GM12878 (cell line): ENCODE data around the gene REL. TPM values are rescaled to one million over a fixed set of nuclear protein-coding genes. Genes with fewer than 3 reads are reported as not detected.

Experiments used
- ATAC-seq: fragments of 200-7000 bp; cut with Tn5 transposase; 3 replicates; pipeline ENCODE4 v1.9.1; 2020; ENCODE audit warnings: mild to moderate bottlenecking, moderate library complexity
- BruUV-seq: library from RNA; stranded (reverse); fragments of 400-500 nt; replicated peaks from 2 replicates; lab custom pipeline; 2021; lab: Mats Ljungman, UMichigan
- CTCF ChIA-PET: fragments of 300-600 bp; sonication (Branson Sonifier 250); formaldehyde crosslinking; extraction: SDS; loops from one replicate; lab custom pipeline; 2021; ENCODE audit warnings: inconsistent platforms; lab: Yijun Ruan, JAX
- POLR2A ChIA-PET: fragments of 350-600 bp; formaldehyde crosslinking; extraction: SDS; loops from one replicate; lab custom pipeline; 2021; ENCODE audit warnings: inconsistent platforms; lab: Charles Lee
- RAD21 ChIA-PET: fragments of 300-600 bp; sonication (Branson Sonifier 250); formaldehyde crosslinking; loops from one replicate; lab custom pipeline; 2023; ENCODE audit warnings: antibody characterized with exemption; ENCODE audit not compliant: unreplicated experiment; lab: Charles Lee
- SMC1A ChIA-PET: fragments of 300-600 bp; sonication (Branson Sonifier 250); formaldehyde crosslinking; loops from one replicate; lab custom pipeline; 2023; ENCODE audit not compliant: unreplicated experiment, uncharacterized antibody; lab: Charles Lee
- DNase-seq: peaks from one replicate; pipeline ENCODE4 v3.0.0-alpha.2; 2011; ENCODE audit warnings: low read depth, low spot score
- FAIRE-seq: peaks from 3 replicates; lab custom pipeline; 2011; peaks lifted over from hg19 to GRCh38; lab: Jason Lieb, UNC
- H2AFZ ChIP-seq: 2 replicates; pipeline ENCODE4 v1.6.0; 2011; ENCODE audit warnings: low read depth, low read length, control low read depth; ENCODE audit not compliant: control insufficient read depth
- H3K27ac ChIP-seq: 2 replicates; pipeline ENCODE4 v1.5.1; 2011; ENCODE audit warnings: control low read depth; ENCODE audit not compliant: control insufficient read depth, insufficient read depth
- H3K27me3 ChIP-seq, 2 experiments: replicated peaks in 1 of 2; 2 replicates each; pipeline versions ENCODE4 v1.6.0 to v1.6.1; 2011; ENCODE audit warnings: low read length in 1 of 2; ENCODE audit not compliant: control insufficient read depth in 2 of 2, insufficient read depth in 2 of 2
- H3K36me3 ChIP-seq, 2 experiments: 2 replicates each; pipeline ENCODE4 v1.5.1; 2011; ENCODE audit warnings: low read length in 1 of 2; ENCODE audit not compliant: control insufficient read depth in 2 of 2, insufficient read depth in 2 of 2
- H3K4me1 ChIP-seq: 2 replicates; pipeline ENCODE4 v1.6.1; 2011; ENCODE audit warnings: mild to moderate bottlenecking, low read length, moderate library complexity, mixed read lengths; ENCODE audit not compliant: control insufficient read depth, insufficient read depth
- H3K4me2 ChIP-seq: 2 replicates; pipeline ENCODE4 v1.6.0; 2011; ENCODE audit warnings: control low read depth; ENCODE audit not compliant: control insufficient read depth, insufficient read depth
- H3K4me3 ChIP-seq: fragments of 200-600 bp; sonication (generic); 2 replicates; pipeline ENCODE4 v1.5.1; 2016
- H3K79me2 ChIP-seq: 2 replicates; pipeline ENCODE4 v1.6.0; 2011; ENCODE audit warnings: low read length; ENCODE audit not compliant: control insufficient read depth, insufficient read depth
- H3K9ac ChIP-seq: 2 replicates; pipeline ENCODE4 v1.8.0; 2011; ENCODE audit warnings: low read length, control low read depth, mixed read lengths; ENCODE audit not compliant: control insufficient read depth, insufficient read depth
- H3K9me3 ChIP-seq: replicated peaks from 3 replicates; pipeline ENCODE4 v1.5.1; 2011; ENCODE audit warnings: mild to moderate bottlenecking, low read length; ENCODE audit not compliant: control insufficient read depth, insufficient read depth
- H4K20me1 ChIP-seq: 2 replicates; pipeline ENCODE4 v1.6.0; 2011; ENCODE audit not compliant: control insufficient read depth, insufficient read depth
- CBX3 ChIP-seq: fragments of 200-600 bp; sonication (generic); IDR thresholded peaks from 2 replicates; pipeline ENCODE4 v1.6.1; 2016; ENCODE audit warnings: low read depth, borderline replicate concordance
- EED ChIP-seq: sonication (generic); IDR thresholded peaks from 2 replicates; pipeline ENCODE4 v1.6.1; 2016; ENCODE audit warnings: antibody characterized with exemption, low read depth
- HDAC6 ChIP-seq: fragments of 200-600 bp; sonication (generic); IDR thresholded peaks from one replicate; pipeline ENCODE4 v1.8.0; 2017; ENCODE audit warnings: antibody characterized with exemption; ENCODE audit not compliant: unreplicated experiment
- KAT2A ChIP-seq: conservative IDR thresholded peaks from 2 replicates; pipeline ENCODE4 v1.6.1; 2011; ENCODE audit warnings: low read depth, low read length; ENCODE audit not compliant: control insufficient read depth
- LARP7 ChIP-seq: fragments of 450-650 bp; IDR thresholded peaks from 2 replicates; pipeline ENCODE4 v1.6.1; 2017; ENCODE audit warnings: mild to moderate bottlenecking
- MTA3 ChIP-seq: IDR thresholded peaks from 2 replicates; pipeline ENCODE4 v1.6.1; 2012; ENCODE audit warnings: low read length, inconsistent platforms, borderline replicate concordance
- NFIC ChIP-seq: IDR thresholded peaks from 2 replicates; pipeline ENCODE4 v1.6.1; 2012; ENCODE audit warnings: low read depth, mild to moderate bottlenecking, inconsistent platforms, low read length, moderate library complexity
- RAD51 ChIP-seq: fragments of 450-650 bp; IDR thresholded peaks from 2 replicates; pipeline ENCODE4 v1.6.1; 2016; ENCODE audit warnings: moderate library complexity, mild to moderate bottlenecking, inconsistent platforms
- RB1 ChIP-seq: fragments of 450-650 bp; formaldehyde crosslinking; IDR thresholded peaks from 2 replicates; pipeline ENCODE4 v1.6.1; 2017; ENCODE audit warnings: mild to moderate bottlenecking, borderline replicate concordance
- SPI1 ChIP-seq: IDR thresholded peaks from 2 replicates; pipeline ENCODE4 v1.6.1; 2011; ENCODE audit warnings: low read depth, mild to moderate bottlenecking, low read length, moderate library complexity, borderline replicate concordance; ENCODE audit not compliant: insufficient read depth
- STAT1 ChIP-seq: fragments of 450-650 bp; conservative IDR thresholded peaks from 2 replicates; pipeline ENCODE4 v1.6.1; 2014; ENCODE audit warnings: antibody characterized with exemption, mild to moderate bottlenecking
- STAT3 ChIP-seq: IDR thresholded peaks from 2 replicates; pipeline ENCODE4 v1.6.1; 2011; ENCODE audit warnings: low read depth, low read length, improper control_type of control experiment
- ZNF592 ChIP-seq: fragments of 450-650 bp; IDR thresholded peaks from 2 replicates; pipeline ENCODE4 v1.6.1; 2017; ENCODE audit warnings: mild to moderate bottlenecking, moderate library complexity
- ZNF622 ChIP-seq: fragments of 450-650 bp; IDR thresholded peaks from 2 replicates; pipeline ENCODE4 v1.6.1; 2017; ENCODE audit warnings: mild to moderate bottlenecking, inconsistent platforms
- WGBS: methylation state at CpG from one replicate; pipeline ENCODE4 v1.1.6; 2016; ENCODE audit warnings: low lambda C conversion rate; ENCODE audit not compliant: insufficient replicate concordance, insufficient coverage; ENCODE audit errors: missing lambda C conversion rate; 5-methylcytosine and 5-hydroxymethylcytosine counted together
- in situ Hi-C: fragments of 300-500 bp; cut with MboI; formaldehyde crosslinking; loops from 9 replicates; pipeline ENCODE4 v1.14.3; 2018; ENCODE audit warnings: mixed read lengths
- intact Hi-C: fragments of 100-400 bp; cut with micrococcal nuclease; formaldehyde crosslinking; loops from one replicate; pipeline ENCODE4 v1.14.2; 2022; ENCODE audit not compliant: unreplicated experiment
- polyA plus RNA-seq, 11 experiments: library from polyadenylated mRNA; depleted of rRNA in 4 of 11; unstranded in 6 of 11; stranded (reverse) in 5 of 11; fragments of >200 nt; fragmentation: Nextera tagmentation in 4 of 11; fragmentation: Illumina TruSeq in 1 of 11; extraction: Ambion mirVana in 4 of 11; extraction: Trizol in 1 of 11; gene quantifications; 1 replicate in 1 of 11; 2 replicates in 10 of 11; pipeline versions ENCODE4 v1.2.1 to v1.2.3, GENCODE V29; 2011 to 2016; ENCODE audit warnings: inconsistent platforms in 2 of 11, missing spikeins in 2 of 11, low read depth in 1 of 11
- total RNA-seq, 4 experiments: library from RNA; depleted of rRNA in 3 of 4; stranded (reverse); fragments of >200 nt in 3 of 4; fragmentation: Illumina TruSeq in 1 of 4; extraction: Trizol in 1 of 4; gene quantifications; 2 replicates each; pipeline versions ENCODE4 v1.2.1 to v1.2.3, GENCODE V29; 2013 to 2021

Gene REL
- total and polyA plus RNA-seq, 10 of the 15 experiments (the other 5 are each of a cell fraction or from before 2014, with no cell fraction given): 6.3 to 52.4 (median 26.6) TPM

GRCh38 chr2:60843006-60843405 is 38.4 kb upstream of the REL start:
- 0% methylated on average over 6 of the region's 6 CpGs for WGBS
- FAIRE-seq (no peak), ATAC-seq (no peak), DNase-seq (no peak)
- SMC1A ChIA-PET: interaction anchor here (2.2 kb wide), 1 partner anchor 32 kb away, joined by 6 read pairs; no protein-coding TSS in a partner anchor
- no peaks in the 10 kb centered on the region for H4K20me1 ChIP-seq
- peaks cover 72% of the 10 kb centered on the region for H3K4me1 ChIP-seq
- intact Hi-C loops (no loop called here), in situ Hi-C loops (no loop called here)
- peak overlapping the region; percentile 52 for H3K27ac ChIP-seq
- no TSS peak for BruUV-seq
- 0 out of 2 replicates have a peak, but pooled peaks have one; percentile 12 for TF ChIP-seq EED
- TF ChIP-seq MTA3: no peak
- TF ChIP-seq RB1: no peak
- H3K36me3 ChIP-seq: no peaks in the 10 kb centered on the region
- H3K27me3 ChIP-seq: no peaks in the 10 kb centered on the region
- H3K4me3 ChIP-seq: peak overlapping the region; percentile 34; the same call in 1 of the 2 replicates
- H3K9me3 ChIP-seq: no peaks in the 10 kb centered on the region
- POLR2A ChIA-PET: no interaction called here
- RAD21 ChIA-PET: interaction anchor here (1.4 kb wide), 1 partner anchor 39 kb away, joined by 6 read pairs; the partner anchor contains the start of gene REL
- H3K4me2 ChIP-seq: peak overlapping the region; percentile 88
- no peaks in the 10 kb centered on the region for H3K79me2 ChIP-seq
- CTCF ChIA-PET: interaction anchor here (2.1 kb wide), 1 partner anchor 10 kb away, joined by 5 read pairs; no protein-coding TSS in a partner anchor
- H3K9ac ChIP-seq: peak overlapping the region; percentile 41
- peak overlapping the region; percentile 45 for H2AFZ ChIP-seq

GRCh38 chr2:60844105-60844504 is 37.3 kb upstream of the REL start:
- no peaks in the 10 kb centered on the region for H3K9me3 ChIP-seq
- peak overlapping the region; percentile 63 for H3K4me2 ChIP-seq
- FAIRE-seq: no peak
- WGBS: 50% methylated on average over 2 of the region's 2 CpGs
- no peak overlapping the region for H3K4me3 ChIP-seq
- intact Hi-C loops: no loop called here
- peak; percentile 3; the same call in 1 of the 3 replicates for ATAC-seq
- ChIA-PET POLR2A (interaction anchor here (0.5 to 1.2 kb wide), 2 partner anchors 29 to 39 kb away, joined by 3 read pairs; no protein-coding TSS in a partner anchor), SMC1A (interaction anchor here (0.9 kb wide), 1 partner anchor 10 kb away, joined by 3 read pairs; no protein-coding TSS in a partner anchor), CTCF (interaction anchor here (2.0 kb wide), 1 partner anchor 156 kb away, joined by 4 read pairs; no protein-coding TSS in a partner anchor), RAD21 (interaction anchor here (0.6 kb wide), 1 partner anchor 39 kb away, joined by 3 read pairs; no protein-coding TSS in a partner anchor)
- 0 out of 2 replicates have a peak overlapping the region, but pooled peaks have one; percentile 41 for H3K9ac ChIP-seq
- H3K27ac ChIP-seq: peak overlapping the region; percentile 39
- in situ Hi-C loops: no loop called here
- no peaks in the 10 kb centered on the region for H3K36me3 ChIP-seq
- no peaks in the 10 kb centered on the region for H4K20me1 ChIP-seq
- H3K79me2 ChIP-seq: no peaks in the 10 kb centered on the region
- H3K4me1 ChIP-seq: peaks cover 61% of the 10 kb centered on the region
- H2AFZ ChIP-seq: peak overlapping the region; percentile 46
- DNase-seq: no peak
- no peaks in the 10 kb centered on the region for H3K27me3 ChIP-seq
- BruUV-seq: no TSS peak
- TF ChIP-seq ZNF622: no peak
- TF ChIP-seq HDAC6: no peak
- no peak for TF ChIP-seq ZNF592
- no peak for TF ChIP-seq CBX3
- 0 out of 2 replicates have a peak, but pooled peaks have one; percentile 16 for TF ChIP-seq NFIC
- TF ChIP-seq LARP7: no peak
- TF ChIP-seq STAT1: no peak
- TF ChIP-seq STAT3: no peak
- TF ChIP-seq KAT2A: no peak
- TF ChIP-seq RAD51: no peak
- TF ChIP-seq SPI1: no peak
